NT2/D1 (cell line): Measurements from ENCODE around the gene KCNE1.

Experiments used
- SUZ12 ChIP-seq: IDR thresholded peaks from 2 replicates; pipeline ENCODE4 v1.6.1; 2011; ENCODE audit not compliant: insufficient read length, insufficient read depth; ENCODE audit errors: extremely low read depth
- YY1 ChIP-seq: IDR thresholded peaks from 2 replicates; pipeline ENCODE4 v1.6.1; 2011; ENCODE audit not compliant: insufficient read length, insufficient read depth
- ZNF274 ChIP-seq: IDR thresholded peaks from 2 replicates; pipeline ENCODE4 v1.6.1; 2011; ENCODE audit warnings: mild to moderate bottlenecking, low read depth, low read length

DNA sequence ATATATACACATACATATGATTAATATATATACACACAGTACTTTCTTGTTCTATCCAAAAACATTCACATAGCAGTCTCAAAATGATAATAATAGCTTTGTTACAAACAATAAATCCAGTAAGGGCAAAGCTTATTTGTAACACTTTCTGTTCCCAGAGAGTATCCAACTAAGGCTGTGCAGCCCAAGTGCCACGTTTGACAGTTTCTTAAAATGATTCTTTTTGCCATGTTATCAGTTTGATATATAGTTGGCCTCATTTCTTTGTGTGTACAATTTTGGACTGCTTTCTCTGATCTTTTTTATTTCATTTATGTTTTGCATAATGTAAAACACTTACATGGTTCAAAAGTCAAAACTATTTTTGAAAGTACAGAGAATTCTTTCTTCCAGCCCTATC lies 11.8 kb downstream of the KCNE1 start:
- TF ChIP-seq ZNF274 = no peak
- TF ChIP-seq YY1 = no peak
- no peak for TF ChIP-seq SUZ12
